Spleen (tissue), 11 donors: Measurements from ENCODE around the gene BANP. TPM values are rescaled to one million over a fixed set of nuclear protein-coding genes. Genes with fewer than 3 reads are reported as not detected.

ENCODE experiments used
- DNase-seq: peaks from one replicate; pipeline ENCODE4 v3.0.0-alpha.2; 2020
- H3K27ac ChIP-seq, 8 donors: fragments of 200-600 bp; sonication (generic) in 7 of 8; 1 replicate in 4 of 8; 2 replicates in 4 of 8; pipeline versions ENCODE4 v1.5.0 to v1.8.0; 2016 to 2021; ENCODE audit warnings: inconsistent platforms in 4 of 8, mild to moderate bottlenecking in 4 of 8, moderate library complexity in 1 of 8
- H3K27me3 ChIP-seq, 7 donors: fragments of 200-600 bp; sonication (generic) in 6 of 7; replicated peaks in 1 of 7; 1 replicate in 4 of 7; 2 replicates in 3 of 7; pipeline versions ENCODE4 v1.5.0 to v1.8.0; 2016 to 2021; ENCODE audit warnings: inconsistent platforms in 3 of 7, mild to moderate bottlenecking in 1 of 7
- H3K36me3 ChIP-seq, 6 donors: fragments of 200-600 bp; sonication (generic) in 5 of 6; 1 replicate in 4 of 6; 2 replicates in 2 of 6; pipeline versions ENCODE4 v1.5.0 to v1.8.0; 2016 to 2021; ENCODE audit warnings: inconsistent platforms in 2 of 6
- H3K4me1 ChIP-seq, 6 donors: fragments of 200-600 bp; sonication (generic) in 5 of 6; 1 replicate in 3 of 6; 2 replicates in 3 of 6; pipeline versions ENCODE4 v1.5.0 to v1.8.0; 2016 to 2021; ENCODE audit warnings: inconsistent platforms in 3 of 6
- H3K4me3 ChIP-seq, 8 donors: fragments of 200-600 bp; sonication (generic) in 7 of 8; 1 replicate in 4 of 8; 2 replicates in 4 of 8; pipeline versions ENCODE4 v1.5.0 to v1.8.0; 2016 to 2021; ENCODE audit warnings: inconsistent platforms in 4 of 8, mild to moderate bottlenecking in 4 of 8, moderate library complexity in 2 of 8
- H3K9me3 ChIP-seq, 8 donors: fragments of 200-600 bp; sonication (generic) in 7 of 8; 1 replicate in 4 of 8; 2 replicates in 4 of 8; pipeline versions ENCODE4 v1.5.0 to v1.8.0; 2016 to 2021; ENCODE audit warnings: inconsistent platforms in 4 of 8
- POLR2A ChIP-seq, 3 donors: fragments of 450-650 bp; IDR thresholded peaks; one replicate each; pipeline ENCODE4 v1.5.1; 2017; ENCODE audit warnings: antibody characterized with exemption in 3 of 3, mild to moderate bottlenecking in 1 of 3
- POLR2AphosphoS5 ChIP-seq, 3 donors: sonication (generic); formaldehyde crosslinking; IDR thresholded peaks; one replicate each; pipeline ENCODE4 v1.5.1; 2017; ENCODE audit warnings: antibody characterized with exemption in 3 of 3
- WGBS, 5 donors: extraction: QIAGEN DNeasy Blood & Tissue Kit in 3 of 5; methylation state at CpG; one replicate each; pipeline versions ENCODE4 v1.1.5 to v1.1.7; 2013 to 2018; 5-methylcytosine and 5-hydroxymethylcytosine counted together
- intact Hi-C: fragments of 100-400 bp; cut with DNase I; formaldehyde crosslinking; loops from one replicate; pipeline ENCODE4 v1.15.0; 2023; ENCODE audit warnings: low total_unique reads
- polyA plus RNA-seq, 3 donors: library from polyadenylated mRNA; stranded (reverse); fragments of 200-250 nt; gene quantifications; one replicate each; pipeline ENCODE4 v1.2.1, GENCODE V29; 2013
- total RNA-seq, 7 donors: library from RNA; depleted of rRNA in 3 of 7; stranded (reverse); fragments of >200 nt in 3 of 7; fragmentation: NEBNext Ultra II Directional in 4 of 7; extraction: Animal tissue kit (Norgen Biotek cat#: 25700) in 4 of 7; gene quantifications; one replicate each; pipeline versions ENCODE4 v1.1.0 to v1.2.1, GENCODE V29; 2016 to 2021
- TF ChIP-seq, protein P1 (sequence below), 11 experiments: fragments of 200-600 bp in 7 of 11; fragments of 450-650 bp in 4 of 11; sonication (generic) in 4 of 11; IDR thresholded peaks in 8 of 11; conservative IDR thresholded peaks in 3 of 11; 1 replicate in 7 of 11; 2 replicates in 4 of 11; pipeline versions ENCODE4 v1.4.0 to v1.8.0; 2016 to 2021; ENCODE audit warnings: antibody characterized with exemption in 11 of 11, inconsistent platforms in 4 of 11, mild to moderate bottlenecking in 1 of 11
- donor health status: healthy with polysubstance abuse.
- donor health status: DM: no; HTN: no; CAD: no; lungs with moderate emphysema.
- donor health status: DM: no; HTN: no; CAD: no.
- donor health status: Bipolar disorder and iron deficiency.
- donor health status: healthy.
- donor health status: DM: no; HTN: no; CAD: no.
- donor health status: DM: yes; HTN: yes; CAD: no.

BANP gene
- total and polyA plus RNA-seq, 10 donors: 15.9 to 57.1 (median 42.7) TPM

DNA sequence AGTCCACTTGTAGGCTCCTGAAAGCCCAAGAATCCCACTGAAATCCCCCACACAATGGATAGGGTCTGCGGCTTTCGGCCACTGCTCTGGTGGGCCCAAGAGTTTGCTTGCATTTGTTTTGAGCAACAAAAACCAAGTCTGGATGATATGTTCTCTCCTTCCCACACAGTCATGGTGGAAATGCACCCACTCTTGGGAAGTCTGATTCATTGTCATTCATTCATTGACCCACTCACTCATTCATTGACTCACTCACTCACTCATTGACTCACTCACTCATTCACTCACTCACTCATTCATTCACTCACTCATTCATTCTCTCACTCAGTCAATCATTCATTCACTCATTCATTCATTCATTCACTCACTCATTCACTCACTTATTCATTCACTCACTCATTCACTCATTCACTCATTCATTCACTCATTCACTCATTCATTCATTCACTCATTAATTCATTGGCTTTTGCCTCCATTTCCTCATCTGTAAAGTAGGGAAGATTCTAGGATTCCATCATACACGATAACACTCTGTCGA is 12.8 kb upstream of the BANP start:
- H3K27me3 ChIP-seq: no peaks in the 10 kb centered on the region
- TF ChIP-seq, protein P1, sequence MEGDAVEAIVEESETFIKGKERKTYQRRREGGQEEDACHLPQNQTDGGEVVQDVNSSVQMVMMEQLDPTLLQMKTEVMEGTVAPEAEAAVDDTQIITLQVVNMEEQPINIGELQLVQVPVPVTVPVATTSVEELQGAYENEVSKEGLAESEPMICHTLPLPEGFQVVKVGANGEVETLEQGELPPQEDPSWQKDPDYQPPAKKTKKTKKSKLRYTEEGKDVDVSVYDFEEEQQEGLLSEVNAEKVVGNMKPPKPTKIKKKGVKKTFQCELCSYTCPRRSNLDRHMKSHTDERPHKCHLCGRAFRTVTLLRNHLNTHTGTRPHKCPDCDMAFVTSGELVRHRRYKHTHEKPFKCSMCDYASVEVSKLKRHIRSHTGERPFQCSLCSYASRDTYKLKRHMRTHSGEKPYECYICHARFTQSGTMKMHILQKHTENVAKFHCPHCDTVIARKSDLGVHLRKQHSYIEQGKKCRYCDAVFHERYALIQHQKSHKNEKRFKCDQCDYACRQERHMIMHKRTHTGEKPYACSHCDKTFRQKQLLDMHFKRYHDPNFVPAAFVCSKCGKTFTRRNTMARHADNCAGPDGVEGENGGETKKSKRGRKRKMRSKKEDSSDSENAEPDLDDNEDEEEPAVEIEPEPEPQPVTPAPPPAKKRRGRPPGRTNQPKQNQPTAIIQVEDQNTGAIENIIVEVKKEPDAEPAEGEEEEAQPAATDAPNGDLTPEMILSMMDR (IDR thresholded peaks at IDR 0.05 in 8 of 11, conservative IDR thresholded peaks at IDR 0.05 in 3 of 11): no peak
- TF ChIP-seq POLR2AphosphoS5 (IDR thresholded peaks at IDR 0.05) (no peak), POLR2A (IDR thresholded peaks at IDR 0.05) (no peak)
- 98 to 99% (median 98%) methylated on average over 4 of the region's 4 CpGs for WGBS, 5 donors
- H3K9me3 ChIP-seq: no peaks in the 10 kb centered on the region
- DNase-seq: no peak
- H3K27ac ChIP-seq: no peak overlapping the region
- H3K4me1 ChIP-seq: peaks cover 0 to 9% (median 3%) of the 10 kb centered on the region in 6 donors
- no peak overlapping the region for H3K4me3 ChIP-seq
- intact Hi-C loops: no loop called here
- no peaks in the 10 kb centered on the region for H3K36me3 ChIP-seq

- intact Hi-C loops: no loop called here
- no peak for TF ChIP-seq POLR2AphosphoS5 (IDR thresholded peaks at IDR 0.05)
- TF ChIP-seq POLR2A (IDR thresholded peaks at IDR 0.05): no peak
- TF ChIP-seq, protein P1 (IDR thresholded peaks at IDR 0.05 in 8 of 11, conservative IDR thresholded peaks at IDR 0.05 in 3 of 11): no peak
- DNase-seq: no peak
- WGBS, 5 donors: 75 to 90% (median 82%) methylated on average over 13 of the region's 13 CpGs
- H3K27me3 ChIP-seq: no peaks in the 10 kb centered on the region
- H3K4me3 ChIP-seq: no peak overlapping the region
- H3K27ac ChIP-seq: no peak overlapping the region
- H3K9me3 ChIP-seq: no peaks in the 10 kb centered on the region
- H3K4me1 ChIP-seq: peaks cover 0 to 11% (median 4%) of the 10 kb centered on the region in 6 donors
- H3K36me3 ChIP-seq: no peaks in the 10 kb centered on the region
Observed at GRCh38 chr16:87939562-87940423, 11.4 kb upstream of the BANP start.

DNA sequence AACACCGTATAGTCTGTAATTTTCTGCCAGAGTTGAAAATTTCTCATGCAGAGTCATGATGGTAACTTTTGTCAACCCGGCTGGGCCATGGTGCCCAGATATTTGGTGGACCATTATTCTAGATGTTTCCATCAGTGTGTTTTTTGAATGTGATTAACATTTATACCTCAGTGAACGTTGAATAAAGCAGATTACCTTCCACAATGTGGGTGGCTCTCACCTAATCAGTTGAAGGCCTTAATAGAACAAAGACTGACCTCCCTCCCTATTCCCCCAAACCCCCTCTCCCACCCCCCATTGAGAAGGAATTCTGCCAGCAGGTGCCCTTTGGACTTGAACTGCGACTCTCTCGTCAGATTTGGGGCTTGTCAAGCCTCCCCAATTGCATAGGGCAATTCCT is 8.6 kb upstream of the BANP start:
- intact Hi-C loops: no loop called here
- WGBS, 5 donors: 71 to 81% (median 79%) methylated on average over 5 of the region's 5 CpGs
- Histone ChIP-seq H3K4me1 (peaks cover 0 to 14% (median 2%) of the 10 kb centered on the region in 6 donors), H3K27ac (no peak overlapping the region), H3K27me3 (no peaks in the 10 kb centered on the region), H3K4me3 (no peak overlapping the region), H3K9me3 (no peaks in the 10 kb centered on the region), H3K36me3 (no peaks in the 10 kb centered on the region)
- no peak for DNase-seq
- TF ChIP-seq POLR2A (IDR thresholded peaks at IDR 0.05): no peak
- TF ChIP-seq, protein P1 (IDR thresholded peaks at IDR 0.05 in 8 of 11, conservative IDR thresholded peaks at IDR 0.05 in 3 of 11): no peak
- no peak for TF ChIP-seq POLR2AphosphoS5 (IDR thresholded peaks at IDR 0.05)
